SU-DHL-6 (cell line): Measurements from ENCODE around the gene SORCS2.

Experiments
- H2AFZ ChIP-seq: fragments of 200-600 bp; sonication (generic); 2 replicates; pipeline ENCODE4 v1.6.1; 2014; ENCODE audit warnings: low read depth, mild to moderate bottlenecking, moderate library complexity, mixed read lengths, antibody characterized with exemption, low read length; ENCODE audit not compliant: severe bottlenecking
- H3F3A ChIP-seq: fragments of 200-600 bp; shearing (Covaris generic); 2 replicates; pipeline ENCODE4 v1.6.0; 2016; ENCODE audit warnings: antibody characterized with exemption, mild to moderate bottlenecking; ENCODE audit not compliant: insufficient read depth
- H3K27ac ChIP-seq: fragments of 200-600 bp; sonication (generic); 2 replicates; pipeline ENCODE4 v1.5.1; 2016; ENCODE audit warnings: low read depth, mild to moderate bottlenecking, low read length, moderate library complexity, mixed read lengths
- H3K27me3 ChIP-seq: fragments of 200-600 bp; sonication (generic), shearing (Covaris generic); 2 replicates; pipeline ENCODE4 v1.6.0; 2014; ENCODE audit warnings: mild to moderate bottlenecking, low read length
- H3K36me3 ChIP-seq: fragments of 200-600 bp; sonication (generic); 2 replicates; pipeline ENCODE4 v1.6.1; 2014; ENCODE audit warnings: mild to moderate bottlenecking, low read length, mixed read lengths
- H3K4me2 ChIP-seq: fragments of 300-600, 200-600 bp; shearing (Covaris generic), sonication (generic); 2 replicates; pipeline ENCODE4 v1.6.0; 2014; ENCODE audit warnings: low read length, low read depth, mild to moderate bottlenecking; ENCODE audit not compliant: poor library complexity, severe bottlenecking
- H3K4me3 ChIP-seq: fragments of 200-600 bp; sonication (generic); 2 replicates; pipeline ENCODE4 v1.5.1; 2014; ENCODE audit warnings: antibody characterized with exemption, low read length, mild to moderate bottlenecking, mixed read lengths; ENCODE audit not compliant: insufficient read depth, poor library complexity, severe bottlenecking
- H3K79me2 ChIP-seq: fragments of 200-600 bp; sonication (generic); 2 replicates; pipeline ENCODE4 v1.6.1; 2014; ENCODE audit warnings: mild to moderate bottlenecking, low read length, moderate library complexity; ENCODE audit not compliant: insufficient read depth
- H3K9ac ChIP-seq: fragments of 200-600 bp; sonication (generic); 2 replicates; pipeline ENCODE4 v1.7.0; 2014; ENCODE audit warnings: mild to moderate bottlenecking, low read length
- H3K9me2 ChIP-seq: fragments of 200-600 bp; sonication (generic); replicated peaks from 2 replicates; pipeline ENCODE4 v1.6.1; 2014; ENCODE audit warnings: low read length; ENCODE audit not compliant: insufficient read depth
- H3K9me3 ChIP-seq: fragments of 200-600 bp; sonication (generic); 2 replicates; pipeline ENCODE4 v1.6.1; 2014; ENCODE audit warnings: low read length, mixed read lengths; ENCODE audit not compliant: insufficient read depth
- H4K20me1 ChIP-seq: fragments of 200-600 bp; sonication (generic); 2 replicates; pipeline ENCODE4 v1.6.1; 2014; ENCODE audit warnings: low read depth, mild to moderate bottlenecking, antibody characterized with exemption, low read length, moderate library complexity, mixed read lengths
- EZH2phosphoT487 ChIP-seq: fragments of 200-600 bp; sonication (generic), shearing (Covaris generic); conservative IDR thresholded peaks from 2 replicates; pipeline ENCODE4 v1.6.1; 2018; ENCODE audit warnings: mild to moderate bottlenecking, antibody characterized with exemption, low read length, moderate library complexity, mixed read lengths
- TF ChIP-seq, protein P1 (sequence below): fragments of 200-600 bp; sonication (generic); IDR thresholded peaks from one replicate; pipeline ENCODE4 v1.5.1; 2017; ENCODE audit warnings: antibody characterized with exemption, mild to moderate bottlenecking, low read length, moderate library complexity; ENCODE audit not compliant: insufficient read depth, poor library complexity, severe bottlenecking

The SORCS2 gene

DNA sequence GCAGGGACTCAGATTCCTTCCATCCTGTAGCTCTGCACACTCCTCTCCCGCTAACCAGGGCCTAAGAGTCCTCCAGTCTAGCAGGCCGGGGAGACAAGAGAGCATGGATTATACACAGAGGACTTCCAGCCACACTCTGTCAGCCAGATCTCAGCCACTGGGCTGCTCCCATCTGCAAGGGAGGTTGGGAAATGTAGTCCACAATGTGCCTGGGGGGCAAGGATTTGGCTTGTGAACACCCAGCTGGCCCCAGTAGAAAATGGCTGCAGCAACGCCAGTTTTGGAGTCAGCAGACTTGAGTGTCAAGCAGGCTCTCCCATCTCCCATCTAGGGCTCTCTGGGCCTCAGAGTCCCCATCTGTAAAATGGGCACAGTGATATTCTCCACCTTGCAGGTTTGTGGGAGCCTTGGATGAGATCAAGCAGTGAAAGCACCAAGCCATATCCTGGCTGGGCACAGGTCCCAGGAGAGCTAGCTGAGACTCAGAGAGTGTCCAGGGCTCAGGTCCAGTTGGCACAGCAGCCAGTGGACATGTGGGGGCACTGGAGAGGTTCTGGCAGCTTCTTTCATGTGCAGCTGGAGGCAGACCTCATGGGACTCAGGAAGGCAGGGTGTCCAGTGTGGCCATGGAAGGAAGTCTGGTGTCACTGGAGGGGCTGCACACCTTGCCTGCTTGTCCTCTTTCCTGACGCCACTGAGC lies 227.8 kb downstream of the SORCS2 start:
- TF ChIP-seq, protein P1, sequence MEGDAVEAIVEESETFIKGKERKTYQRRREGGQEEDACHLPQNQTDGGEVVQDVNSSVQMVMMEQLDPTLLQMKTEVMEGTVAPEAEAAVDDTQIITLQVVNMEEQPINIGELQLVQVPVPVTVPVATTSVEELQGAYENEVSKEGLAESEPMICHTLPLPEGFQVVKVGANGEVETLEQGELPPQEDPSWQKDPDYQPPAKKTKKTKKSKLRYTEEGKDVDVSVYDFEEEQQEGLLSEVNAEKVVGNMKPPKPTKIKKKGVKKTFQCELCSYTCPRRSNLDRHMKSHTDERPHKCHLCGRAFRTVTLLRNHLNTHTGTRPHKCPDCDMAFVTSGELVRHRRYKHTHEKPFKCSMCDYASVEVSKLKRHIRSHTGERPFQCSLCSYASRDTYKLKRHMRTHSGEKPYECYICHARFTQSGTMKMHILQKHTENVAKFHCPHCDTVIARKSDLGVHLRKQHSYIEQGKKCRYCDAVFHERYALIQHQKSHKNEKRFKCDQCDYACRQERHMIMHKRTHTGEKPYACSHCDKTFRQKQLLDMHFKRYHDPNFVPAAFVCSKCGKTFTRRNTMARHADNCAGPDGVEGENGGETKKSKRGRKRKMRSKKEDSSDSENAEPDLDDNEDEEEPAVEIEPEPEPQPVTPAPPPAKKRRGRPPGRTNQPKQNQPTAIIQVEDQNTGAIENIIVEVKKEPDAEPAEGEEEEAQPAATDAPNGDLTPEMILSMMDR = no peak
- no peak for TF ChIP-seq EZH2phosphoT487
- Histone ChIP-seq H3K9me3 (no peaks in the 10 kb centered on the region), H3K4me3 (no peak overlapping the region), H3K9ac (no peak overlapping the region), H3K9me2 (no peaks in the 10 kb centered on the region), H3K27ac (no peak overlapping the region), H3F3A (no peaks in the 10 kb centered on the region), H3K36me3 (no peaks in the 10 kb centered on the region), H2AFZ (no peak overlapping the region), H3K79me2 (no peaks in the 10 kb centered on the region), H3K4me2 (no peak overlapping the region), H4K20me1 (no peaks in the 10 kb centered on the region), H3K27me3 (no peaks in the 10 kb centered on the region)

DNA sequence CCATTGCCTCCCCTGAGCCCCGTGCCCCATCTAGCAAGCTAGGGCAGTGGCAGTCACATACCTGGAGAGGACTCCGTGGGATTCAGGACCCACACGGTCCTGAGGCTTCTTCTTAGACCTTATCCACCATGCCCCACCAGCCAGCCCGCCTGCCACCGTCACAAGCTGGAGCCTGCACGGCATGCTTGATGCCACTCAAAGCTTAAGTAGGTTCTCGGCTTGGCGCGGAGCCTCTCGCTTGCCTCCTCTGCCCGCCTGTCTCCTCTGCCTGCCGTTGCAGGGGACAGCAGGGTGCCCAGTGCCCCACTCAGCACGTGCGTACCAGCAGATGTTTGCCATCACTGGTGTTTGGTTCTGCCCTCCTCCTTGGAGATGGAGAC lies 228.3 kb downstream of the SORCS2 start:
- Histone ChIP-seq H3K27me3 (no peaks in the 10 kb centered on the region), H3K9me3 (no peaks in the 10 kb centered on the region), H3K4me2 (no peak overlapping the region), H3K9me2 (no peaks in the 10 kb centered on the region), H3K27ac (no peak overlapping the region), H3K4me3 (no peak overlapping the region), H3K36me3 (no peaks in the 10 kb centered on the region), H3K79me2 (no peaks in the 10 kb centered on the region), H3K9ac (no peak overlapping the region), H2AFZ (no peak overlapping the region), H3F3A (no peaks in the 10 kb centered on the region), H4K20me1 (no peaks in the 10 kb centered on the region)
- TF ChIP-seq EZH2phosphoT487 = no peak
- TF ChIP-seq, protein P1 = no peak

DNA sequence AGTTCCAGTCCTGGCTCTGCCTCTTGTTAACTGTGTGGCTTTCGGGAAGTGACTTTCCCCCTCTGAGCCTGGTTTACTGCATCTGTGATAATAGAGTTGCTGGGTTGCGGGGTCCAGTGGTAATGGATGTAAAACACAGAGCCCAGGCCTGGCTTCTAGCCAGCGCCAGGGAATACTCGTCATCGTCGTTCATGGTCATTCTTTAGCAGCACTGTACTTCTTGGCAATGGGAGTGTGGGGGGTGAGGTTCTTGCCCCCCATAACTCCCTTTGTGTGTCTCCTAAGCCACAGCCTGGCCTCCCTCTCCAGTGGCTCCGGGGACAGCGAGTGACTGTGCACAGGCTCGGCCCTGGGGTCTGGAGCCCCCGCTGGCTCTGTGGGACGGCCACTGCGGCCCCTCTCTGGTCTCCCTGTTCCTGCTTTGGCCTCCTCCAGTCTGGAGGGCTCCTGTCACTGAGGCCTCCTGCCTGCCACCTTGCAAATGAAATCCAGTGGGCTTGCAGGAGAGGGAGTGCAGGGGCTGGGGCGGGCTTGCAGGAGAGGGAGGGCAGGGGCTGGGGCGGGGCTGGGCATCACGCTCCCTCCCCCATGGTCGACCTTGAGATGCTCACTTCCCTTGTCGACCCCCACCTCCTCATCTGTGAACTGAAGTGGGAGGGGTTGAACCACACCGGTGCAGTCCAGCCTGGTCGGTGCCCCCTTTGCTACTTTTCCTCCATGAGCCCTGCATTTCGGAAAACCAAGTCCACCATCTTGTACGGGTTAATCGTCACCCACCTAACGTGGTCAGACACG lies 229.2 kb downstream of the SORCS2 start:
- H4K20me1 ChIP-seq = no peaks in the 10 kb centered on the region
- H3K4me3 ChIP-seq = no peak overlapping the region
- TF ChIP-seq, protein P1 = no peak
- TF ChIP-seq EZH2phosphoT487 = no peak

More for the DNA sequence above, 229.2 kb downstream of the SORCS2 start:
- Histone ChIP-seq H3K9me3 (no peaks in the 10 kb centered on the region), H3K27me3 (no peaks in the 10 kb centered on the region), H3K9ac (no peak overlapping the region), H3K36me3 (no peaks in the 10 kb centered on the region), H3K4me2 (no peak overlapping the region), H3K79me2 (no peaks in the 10 kb centered on the region), H3F3A (no peaks in the 10 kb centered on the region), H3K27ac (no peak overlapping the region), H2AFZ (no peak overlapping the region), H3K9me2 (no peaks in the 10 kb centered on the region)
